ENCODE measurements around the gene CHST12.

CHST12 gene

GRCh38 chr7:2481195-2481594 is 77.8 kb downstream of the CHST12 start:
- no peak for DNase-seq (ENCODE audit: low read depth)

GRCh38 chr7:2482725-2483451 is 79.5 kb downstream of the CHST12 start:
- no peak for DNase-seq (ENCODE audit: low read depth)

- no peak for DNase-seq (ENCODE audit: low read depth)
These were observed 80.1 kb downstream of the CHST12 start for GRCh38 chr7:2483494-2483893.

- no peak for DNase-seq (ENCODE audit: low read depth)
These were observed 81.5 kb downstream of the CHST12 start for GRCh38 chr7:2484868-2485267.

- DNase-seq (ENCODE audit: low read depth) = no peak
These were observed 84.3 kb downstream of the CHST12 start for GRCh38 chr7:2487586-2488271.

GRCh38 chr7:2488272-2488645 is 84.8 kb downstream of the CHST12 start:
- DNase-seq (ENCODE audit: low read depth) = no peak

- no peak for DNase-seq (ENCODE audit: low read depth)
These were observed 85.3 kb downstream of the CHST12 start for GRCh38 chr7:2488681-2489080.

- no peak for DNase-seq (ENCODE audit: low read depth)
These were observed 86.8 kb downstream of the CHST12 start for GRCh38 chr7:2490181-2490651.

- no peak for DNase-seq (ENCODE audit: low read depth)
These were observed 88.6 kb downstream of the CHST12 start for GRCh38 chr7:2492038-2492437.

- DNase-seq (ENCODE audit: low read depth) = no peak
These were observed 90.1 kb downstream of the CHST12 start for GRCh38 chr7:2493205-2494164.

- no peak for DNase-seq (ENCODE audit: low read depth)
These were observed 91.0 kb downstream of the CHST12 start for GRCh38 chr7:2494191-2495130.

GRCh38 chr7:2495418-2496299 is 92.2 kb downstream of the CHST12 start:
- no peak for DNase-seq (ENCODE audit: low read depth)

- no peak for DNase-seq (ENCODE audit: low read depth)
These were observed 93.0 kb downstream of the CHST12 start for GRCh38 chr7:2496375-2496774.

- DNase-seq (ENCODE audit: low read depth) = no peak
These were observed 93.7 kb downstream of the CHST12 start for GRCh38 chr7:2497065-2497464.

GRCh38 chr7:2497500-2498336 is 94.3 kb downstream of the CHST12 start:
- no peak for DNase-seq (ENCODE audit: low read depth)

All from HS-5 (cell line).